Loucy (cell line): ENCODE measurements around the gene RMI1.

Source experiments
- H2AFZ ChIP-seq: fragments of 200-600 bp; sonication (generic); 2 replicates; pipeline ENCODE4 v1.6.0; 2016; ENCODE audit warnings: antibody characterized with exemption, mild to moderate bottlenecking, low read length, moderate library complexity
- H3F3A ChIP-seq: fragments of 200-600 bp; 2 replicates; pipeline ENCODE4 v1.6.0; 2016; ENCODE audit warnings: antibody characterized with exemption, low read depth, mild to moderate bottlenecking
- H3K27me3 ChIP-seq: fragments of 200-600 bp; sonication (generic); 2 replicates; pipeline ENCODE4 v1.6.1; 2014; ENCODE audit warnings: low read length, mild to moderate bottlenecking; ENCODE audit not compliant: insufficient read depth, poor library complexity, severe bottlenecking
- H3K36me3 ChIP-seq: fragments of 200-600 bp; sonication (generic); 2 replicates; pipeline ENCODE4 v1.6.1; 2016; ENCODE audit warnings: low read length; ENCODE audit not compliant: insufficient read depth
- H3K4me1 ChIP-seq: fragments of 200-600 bp; sonication (generic); 2 replicates; pipeline ENCODE4 v1.5.1; 2014; ENCODE audit warnings: low read length, mild to moderate bottlenecking; ENCODE audit not compliant: insufficient read depth, poor library complexity, severe bottlenecking
- H3K4me2 ChIP-seq: fragments of 200-600 bp; sonication (generic); 2 replicates; pipeline ENCODE4 v1.6.0; 2014; ENCODE audit warnings: antibody characterized with exemption, low read length, low read depth, mild to moderate bottlenecking; ENCODE audit not compliant: poor library complexity, severe bottlenecking
- H3K4me3 ChIP-seq: fragments of 200-600 bp; sonication (generic); 2 replicates; pipeline ENCODE4 v1.5.1; 2014; ENCODE audit warnings: low read length, mild to moderate bottlenecking, mixed read lengths; ENCODE audit not compliant: poor library complexity, severe bottlenecking
- H3K79me2 ChIP-seq: fragments of 200-600 bp; sonication (generic); 2 replicates; pipeline ENCODE4 v1.6.1; 2014; ENCODE audit warnings: low read length; ENCODE audit not compliant: insufficient read depth
- H3K9ac ChIP-seq: fragments of 200-600 bp; sonication (generic); 2 replicates; pipeline ENCODE4 v1.6.0; 2014; ENCODE audit warnings: mild to moderate bottlenecking, low read depth, low read length, moderate library complexity; ENCODE audit not compliant: poor library complexity, severe bottlenecking
- H3K9me2 ChIP-seq: fragments of 200-600 bp; sonication (generic); replicated peaks from 2 replicates; pipeline ENCODE4 v1.6.1; 2016; ENCODE audit warnings: low read depth, low read length, mixed read lengths
- H3K9me3 ChIP-seq: fragments of 200-600 bp; sonication (generic); 2 replicates; pipeline ENCODE4 v1.6.1; 2014; ENCODE audit warnings: mild to moderate bottlenecking, antibody characterized with exemption, low read length, low read depth; ENCODE audit not compliant: insufficient read depth
- H4K20me1 ChIP-seq: fragments of 200-600 bp; sonication (generic); 2 replicates; pipeline ENCODE4 v1.6.0; 2014; ENCODE audit warnings: antibody characterized with exemption, low read length, mild to moderate bottlenecking; ENCODE audit not compliant: insufficient read depth, poor library complexity, severe bottlenecking
- EZH2phosphoT487 ChIP-seq: fragments of 200-600 bp; IDR thresholded peaks from 2 replicates; pipeline ENCODE4 v1.6.1; 2018; ENCODE audit warnings: antibody characterized with exemption, mild to moderate bottlenecking, moderate library complexity, borderline replicate concordance
- TF ChIP-seq, protein P1 (sequence below): fragments of 200-600 bp; sonication (generic); conservative IDR thresholded peaks from 2 replicates; pipeline ENCODE4 v1.5.1; 2014; ENCODE audit warnings: mild to moderate bottlenecking, antibody characterized with exemption, low read length

Gene RMI1

DNA sequence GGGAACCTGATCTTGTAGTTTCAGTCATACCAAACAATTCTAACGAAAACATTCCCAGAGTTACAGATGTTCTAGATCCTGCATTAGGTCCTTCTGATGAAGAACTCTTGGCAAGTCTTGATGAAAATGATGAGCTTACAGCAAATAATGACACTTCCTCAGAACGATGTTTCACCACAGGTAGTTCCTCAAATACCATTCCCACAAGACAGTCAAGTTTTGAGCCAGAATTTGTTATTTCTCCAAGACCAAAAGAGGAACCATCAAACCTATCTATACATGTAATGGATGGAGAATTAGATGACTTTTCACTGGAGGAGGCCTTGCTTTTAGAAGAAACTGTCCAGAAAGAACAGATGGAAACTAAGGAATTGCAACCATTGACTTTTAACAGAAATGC is 21.0 kb downstream of the RMI1 start:
- no peak overlapping the region for H3K4me2 ChIP-seq
- H3K27me3 ChIP-seq = no peaks in the 10 kb centered on the region
- no peaks in the 10 kb centered on the region for H3F3A ChIP-seq
- H4K20me1 ChIP-seq = no peaks in the 10 kb centered on the region
- peaks cover 20% of the 10 kb centered on the region; the same call in 1 of the 2 replicates for H3K36me3 ChIP-seq
- no peak for TF ChIP-seq EZH2phosphoT487
- TF ChIP-seq, protein P1, sequence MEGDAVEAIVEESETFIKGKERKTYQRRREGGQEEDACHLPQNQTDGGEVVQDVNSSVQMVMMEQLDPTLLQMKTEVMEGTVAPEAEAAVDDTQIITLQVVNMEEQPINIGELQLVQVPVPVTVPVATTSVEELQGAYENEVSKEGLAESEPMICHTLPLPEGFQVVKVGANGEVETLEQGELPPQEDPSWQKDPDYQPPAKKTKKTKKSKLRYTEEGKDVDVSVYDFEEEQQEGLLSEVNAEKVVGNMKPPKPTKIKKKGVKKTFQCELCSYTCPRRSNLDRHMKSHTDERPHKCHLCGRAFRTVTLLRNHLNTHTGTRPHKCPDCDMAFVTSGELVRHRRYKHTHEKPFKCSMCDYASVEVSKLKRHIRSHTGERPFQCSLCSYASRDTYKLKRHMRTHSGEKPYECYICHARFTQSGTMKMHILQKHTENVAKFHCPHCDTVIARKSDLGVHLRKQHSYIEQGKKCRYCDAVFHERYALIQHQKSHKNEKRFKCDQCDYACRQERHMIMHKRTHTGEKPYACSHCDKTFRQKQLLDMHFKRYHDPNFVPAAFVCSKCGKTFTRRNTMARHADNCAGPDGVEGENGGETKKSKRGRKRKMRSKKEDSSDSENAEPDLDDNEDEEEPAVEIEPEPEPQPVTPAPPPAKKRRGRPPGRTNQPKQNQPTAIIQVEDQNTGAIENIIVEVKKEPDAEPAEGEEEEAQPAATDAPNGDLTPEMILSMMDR = no peak
- H3K9me3 ChIP-seq = no peaks in the 10 kb centered on the region
- no peak overlapping the region for H2AFZ ChIP-seq
- H3K4me1 ChIP-seq = peaks cover 6% of the 10 kb centered on the region
- peaks cover 3% of the 10 kb centered on the region for H3K79me2 ChIP-seq
- no peak overlapping the region for H3K4me3 ChIP-seq
- H3K9me2 ChIP-seq = no peaks in the 10 kb centered on the region
- no peak overlapping the region for H3K9ac ChIP-seq

DNA sequence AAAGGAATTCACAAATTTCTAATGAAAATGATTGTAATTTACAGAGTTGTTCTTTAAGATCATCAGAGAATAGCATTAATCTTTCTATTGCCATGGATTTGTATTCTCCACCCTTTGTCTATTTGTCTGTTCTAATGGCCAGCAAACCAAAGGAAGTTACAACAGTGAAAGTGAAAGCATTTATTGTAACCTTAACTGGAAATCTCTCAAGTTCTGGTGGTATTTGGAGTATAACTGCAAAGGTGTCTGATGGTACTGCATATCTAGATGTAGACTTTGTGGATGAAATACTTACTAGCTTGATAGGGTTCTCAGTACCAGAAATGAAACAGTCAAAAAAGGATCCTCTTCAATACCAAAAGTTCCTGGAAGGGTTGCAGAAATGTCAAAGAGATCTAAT is 21.7 kb downstream of the RMI1 start:
- Histone ChIP-seq H3K4me2 (peak overlapping the region; percentile 66), H4K20me1 (no peaks in the 10 kb centered on the region), H3K27me3 (no peaks in the 10 kb centered on the region), H3K79me2 (peaks cover 2% of the 10 kb centered on the region), H3K36me3 (peaks cover 20% of the 10 kb centered on the region; the same call in 1 of the 2 replicates), H3K4me1 (peaks cover 6% of the 10 kb centered on the region), H3K9me3 (no peaks in the 10 kb centered on the region), H3K4me3 (peak overlapping the region; percentile 61), H3K9ac (peak overlapping the region; percentile 56), H2AFZ (peak overlapping the region; percentile 71), H3K9me2 (no peaks in the 10 kb centered on the region), H3F3A (no peaks in the 10 kb centered on the region)
- TF ChIP-seq EZH2phosphoT487 = no peak
- TF ChIP-seq, protein P1 = no peak

DNA sequence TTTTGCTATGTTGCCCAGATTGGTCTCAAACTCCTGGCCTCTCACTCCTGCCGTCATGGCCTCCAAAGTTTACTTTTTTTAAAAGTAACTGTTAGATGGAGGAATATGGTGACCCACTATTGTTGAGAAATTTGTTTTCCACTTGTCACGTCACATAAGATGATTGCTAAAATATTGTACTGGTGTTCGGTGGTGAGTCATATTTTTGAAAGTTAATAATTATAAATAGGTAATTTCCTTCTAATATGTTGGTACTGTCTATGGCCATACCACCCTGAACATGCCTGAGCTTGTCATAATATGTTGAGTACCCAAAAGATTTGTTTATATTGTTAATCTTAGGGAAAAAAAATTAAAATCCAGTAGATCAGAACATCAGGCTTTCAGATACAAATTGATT is 22.6 kb downstream of the RMI1 start:
- H3K36me3 ChIP-seq = peaks cover 20% of the 10 kb centered on the region; the same call in 1 of the 2 replicates
- H3K9ac ChIP-seq = peak overlapping the region; percentile 56
- H3K79me2 ChIP-seq = no peaks in the 10 kb centered on the region; the same call in none of the 2 replicates
- H2AFZ ChIP-seq = no peak overlapping the region
- H3K9me3 ChIP-seq = no peaks in the 10 kb centered on the region
- no peak overlapping the region for H3K4me3 ChIP-seq
- H3K27me3 ChIP-seq = no peaks in the 10 kb centered on the region
- H3K4me2 ChIP-seq = no peak overlapping the region
- no peak for TF ChIP-seq EZH2phosphoT487
- TF ChIP-seq, protein P1 = no peak
- H4K20me1 ChIP-seq = no peaks in the 10 kb centered on the region
- H3F3A ChIP-seq = no peaks in the 10 kb centered on the region
- H3K9me2 ChIP-seq = no peaks in the 10 kb centered on the region
- peaks cover 6% of the 10 kb centered on the region for H3K4me1 ChIP-seq
